ENCODE measurements around the gene ROGDI. TPM values are rescaled to one million over a fixed set of nuclear protein-coding genes. Genes with fewer than 3 reads are reported as not detected.
A peak's percentile ranks its signal among the peaks of the same experiment; 100 is the strongest.

ROGDI gene
- total and polyA plus RNA-seq, 10 of the 15 experiments (the other 5 are each of a cell fraction or from before 2014, with no cell fraction given), result 0.40 to 23.5 (median 12.3) TPM

GRCh38 chr16:4766875-4767628, 35.4 kb downstream of the ROGDI start, which contains the start of gene ZNF500:
ZNF500 (minus strand) TSS chr16:4767162; CDS start chr16:4765978, 1,184 bp downstream.
- SMC1A ChIA-PET (ENCODE audit: uncharacterized antibody, unreplicated experiment), result interaction anchor here (0.6 to 3.4 kb wide), 4 partner anchors 19 to 1725 kb away, joined by 3 to 15 read pairs (median 4); partner anchors contain the start of genes ANKS3 and DNAAF8
- peak; percentile 88 for FAIRE-seq
- Histone ChIP-seq H3K9me3 (replicated peaks; ENCODE audit: control insufficient read depth, insufficient read depth, low read length) (no peaks in the 10 kb centered on the region), H4K20me1 (ENCODE audit: control insufficient read depth, insufficient read depth) (no peaks in the 10 kb centered on the region), H3K79me2 (ENCODE audit: control insufficient read depth, insufficient read depth, low read length) (peaks cover 18% of the 10 kb centered on the region), H3K4me1 (ENCODE audit: control insufficient read depth, insufficient read depth, low read length) (peaks cover 8% of the 10 kb centered on the region; the same call in 1 of the 2 replicates), H3K4me2 (ENCODE audit: control insufficient read depth, insufficient read depth) (peak within 1 kb of the TSS; percentile 71), H3K4me3 (peak within 1 kb of the TSS; percentile 91), H3K36me3 (ENCODE audit: control insufficient read depth in 2 of 2, insufficient read depth in 2 of 2, low read length in 1 of 2) (peaks cover under 1 to 6% of the 10 kb centered on the region in 2 experiments; a peak in 3 of 4 replicates), H3K27ac (ENCODE audit: control insufficient read depth, insufficient read depth) (peak within 1 kb of the TSS; percentile 63), H3K9ac (ENCODE audit: control insufficient read depth, insufficient read depth, low read length) (peak within 1 kb of the TSS; percentile 87), H3K27me3 (replicated peaks in 1 of 2; ENCODE audit: control insufficient read depth in 2 of 2, insufficient read depth in 2 of 2, low read length in 1 of 2) (no peaks in the 10 kb centered on the region), H2AFZ (ENCODE audit: control insufficient read depth, low read depth, low read length) (peak within 1 kb of the TSS; percentile 85)
- BruUV-seq (replicated peaks), result no TSS peak
- peak; percentile 84 for DNase-seq (ENCODE audit: low read depth, low spot score)
- ATAC-seq, result peak; percentile 94
- in situ Hi-C loops (cut with MboI) (no loop called here), intact Hi-C loops (cut with micrococcal nuclease; ENCODE audit: unreplicated experiment) (no loop called here)
- CTCF ChIA-PET, result interaction anchor here (0.7 kb wide), 1 partner anchor 850 kb away, joined by 3 read pairs; no protein-coding TSS in a partner anchor
- 1% methylated on average over 71 of the region's 72 CpGs for WGBS (ENCODE audit: insufficient coverage, insufficient replicate concordance, low lambda C conversion rate, missing lambda C conversion rate)
- RAD21 ChIA-PET (ENCODE audit: unreplicated experiment), result interaction anchor here (1.0 to 1.9 kb wide), 2 partner anchors 32 to 33 kb away, joined by 6 to 18 read pairs; partner anchors contain the start of genes ANKS3 and DNAAF8
- POLR2A ChIA-PET, result interaction anchor here (1.5 to 2.8 kb wide), 4 partner anchors 32 to 151 kb away, joined by 7 to 15 read pairs (median 9); partner anchors contain the start of genes ANKS3 and DNAAF8
- TF ChIP-seq, protein P1, sequence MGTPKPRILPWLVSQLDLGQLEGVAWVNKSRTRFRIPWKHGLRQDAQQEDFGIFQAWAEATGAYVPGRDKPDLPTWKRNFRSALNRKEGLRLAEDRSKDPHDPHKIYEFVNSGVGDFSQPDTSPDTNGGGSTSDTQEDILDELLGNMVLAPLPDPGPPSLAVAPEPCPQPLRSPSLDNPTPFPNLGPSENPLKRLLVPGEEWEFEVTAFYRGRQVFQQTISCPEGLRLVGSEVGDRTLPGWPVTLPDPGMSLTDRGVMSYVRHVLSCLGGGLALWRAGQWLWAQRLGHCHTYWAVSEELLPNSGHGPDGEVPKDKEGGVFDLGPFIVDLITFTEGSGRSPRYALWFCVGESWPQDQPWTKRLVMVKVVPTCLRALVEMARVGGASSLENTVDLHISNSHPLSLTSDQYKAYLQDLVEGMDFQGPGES (IDR thresholded peaks at IDR 0.05), result peak; percentile 29; the same call in 1 of the 2 replicates
- TF ChIP-seq ATF3 (IDR thresholded peaks at IDR 0.05; ENCODE audit: borderline replicate concordance, extremely low read depth, low read depth, low read length), result no peak
- no peak for TF ChIP-seq BRCA1 (IDR thresholded peaks at IDR 0.05; ENCODE audit: low read depth, low read length)
- no peak for TF ChIP-seq SPI1 (IDR thresholded peaks at IDR 0.05; ENCODE audit: borderline replicate concordance, insufficient read depth, low read depth, low read length)
- TF ChIP-seq JUNB (IDR thresholded peaks at IDR 0.05), result no peak
- TF ChIP-seq, protein P2, sequence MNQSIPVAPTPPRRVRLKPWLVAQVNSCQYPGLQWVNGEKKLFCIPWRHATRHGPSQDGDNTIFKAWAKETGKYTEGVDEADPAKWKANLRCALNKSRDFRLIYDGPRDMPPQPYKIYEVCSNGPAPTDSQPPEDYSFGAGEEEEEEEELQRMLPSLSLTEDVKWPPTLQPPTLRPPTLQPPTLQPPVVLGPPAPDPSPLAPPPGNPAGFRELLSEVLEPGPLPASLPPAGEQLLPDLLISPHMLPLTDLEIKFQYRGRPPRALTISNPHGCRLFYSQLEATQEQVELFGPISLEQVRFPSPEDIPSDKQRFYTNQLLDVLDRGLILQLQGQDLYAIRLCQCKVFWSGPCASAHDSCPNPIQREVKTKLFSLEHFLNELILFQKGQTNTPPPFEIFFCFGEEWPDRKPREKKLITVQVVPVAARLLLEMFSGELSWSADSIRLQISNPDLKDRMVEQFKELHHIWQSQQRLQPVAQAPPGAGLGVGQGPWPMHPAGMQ (IDR thresholded peaks at IDR 0.05; ENCODE audit: borderline replicate concordance), result no peak
- TF ChIP-seq MYB (IDR thresholded peaks at IDR 0.05; ENCODE audit: borderline replicate concordance, low read depth, low read length), result no peak
- no peak for TF ChIP-seq MTA3 (IDR thresholded peaks at IDR 0.05; ENCODE audit: borderline replicate concordance, low read length)
- TF ChIP-seq TARDBP (IDR thresholded peaks at IDR 0.05; ENCODE audit: borderline replicate concordance), result peak; percentile 88
- TF ChIP-seq USF2 (IDR thresholded peaks at IDR 0.05; ENCODE audit: borderline replicate concordance, low read depth, low read length), result no peak
- TF ChIP-seq RAD21 (IDR thresholded peaks at IDR 0.05; ENCODE audit: insufficient read depth, low read depth, low read length), result no peak
- TF ChIP-seq, protein P3, sequence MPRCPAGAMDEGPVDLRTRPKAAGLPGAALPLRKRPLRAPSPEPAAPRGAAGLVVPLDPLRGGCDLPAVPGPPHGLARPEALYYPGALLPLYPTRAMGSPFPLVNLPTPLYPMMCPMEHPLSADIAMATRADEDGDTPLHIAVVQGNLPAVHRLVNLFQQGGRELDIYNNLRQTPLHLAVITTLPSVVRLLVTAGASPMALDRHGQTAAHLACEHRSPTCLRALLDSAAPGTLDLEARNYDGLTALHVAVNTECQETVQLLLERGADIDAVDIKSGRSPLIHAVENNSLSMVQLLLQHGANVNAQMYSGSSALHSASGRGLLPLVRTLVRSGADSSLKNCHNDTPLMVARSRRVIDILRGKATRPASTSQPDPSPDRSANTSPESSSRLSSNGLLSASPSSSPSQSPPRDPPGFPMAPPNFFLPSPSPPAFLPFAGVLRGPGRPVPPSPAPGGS (IDR thresholded peaks at IDR 0.05; ENCODE audit: borderline replicate concordance, insufficient read depth, low read depth, low read length, poor library complexity, severe bottlenecking), result no peak
- TF ChIP-seq POLR2A (IDR thresholded peaks at IDR 0.05; ENCODE audit: low read depth, low read length), result peak; percentile 72
- TF ChIP-seq, protein P4, sequence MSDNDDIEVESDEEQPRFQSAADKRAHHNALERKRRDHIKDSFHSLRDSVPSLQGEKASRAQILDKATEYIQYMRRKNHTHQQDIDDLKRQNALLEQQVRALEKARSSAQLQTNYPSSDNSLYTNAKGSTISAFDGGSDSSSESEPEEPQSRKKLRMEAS (IDR thresholded peaks at IDR 0.05; ENCODE audit: low read depth, low read length), result peak; percentile 73; the same call in 1 of the 2 replicates
- no peak for TF ChIP-seq NRF1 (conservative IDR thresholded peaks at IDR 0.05; ENCODE audit: low read depth, low read length)
- no peak for TF ChIP-seq HDAC2 (IDR thresholded peaks at IDR 0.05)
- peak; percentile 76; the same call in 1 of the 2 replicates for TF ChIP-seq SIN3A (IDR thresholded peaks at IDR 0.05; ENCODE audit: low read depth, low read length)
- TF ChIP-seq RUNX3 (IDR thresholded peaks at IDR 0.05; ENCODE audit: low read length), result peak; percentile 98
